ENCODE results near the gene ZNF397. TPM values are rescaled to one million over a fixed set of nuclear protein-coding genes. Genes with fewer than 3 reads are reported as not detected.

Gene ZNF397
- total RNA-seq, 1 experiment from 2014 or later = 35.3 TPM

GRCh38 chr18:35242426-35242825 is 1.6 kb downstream of the ZNF397 start:
- no peaks in the 10 kb centered on the region for H3K4me1 ChIP-seq (ENCODE audit: insufficient read depth, low read length)
- H3K27ac ChIP-seq (ENCODE audit: insufficient read length, low read depth, low read length) = no peak overlapping the region
- H3K4ac ChIP-seq (ENCODE audit: low read depth, low read length) = no peak overlapping the region; the same call in 1 of the 2 replicates
- TF ChIP-seq, protein P1, sequence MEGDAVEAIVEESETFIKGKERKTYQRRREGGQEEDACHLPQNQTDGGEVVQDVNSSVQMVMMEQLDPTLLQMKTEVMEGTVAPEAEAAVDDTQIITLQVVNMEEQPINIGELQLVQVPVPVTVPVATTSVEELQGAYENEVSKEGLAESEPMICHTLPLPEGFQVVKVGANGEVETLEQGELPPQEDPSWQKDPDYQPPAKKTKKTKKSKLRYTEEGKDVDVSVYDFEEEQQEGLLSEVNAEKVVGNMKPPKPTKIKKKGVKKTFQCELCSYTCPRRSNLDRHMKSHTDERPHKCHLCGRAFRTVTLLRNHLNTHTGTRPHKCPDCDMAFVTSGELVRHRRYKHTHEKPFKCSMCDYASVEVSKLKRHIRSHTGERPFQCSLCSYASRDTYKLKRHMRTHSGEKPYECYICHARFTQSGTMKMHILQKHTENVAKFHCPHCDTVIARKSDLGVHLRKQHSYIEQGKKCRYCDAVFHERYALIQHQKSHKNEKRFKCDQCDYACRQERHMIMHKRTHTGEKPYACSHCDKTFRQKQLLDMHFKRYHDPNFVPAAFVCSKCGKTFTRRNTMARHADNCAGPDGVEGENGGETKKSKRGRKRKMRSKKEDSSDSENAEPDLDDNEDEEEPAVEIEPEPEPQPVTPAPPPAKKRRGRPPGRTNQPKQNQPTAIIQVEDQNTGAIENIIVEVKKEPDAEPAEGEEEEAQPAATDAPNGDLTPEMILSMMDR (conservative IDR thresholded peaks at IDR 0.05) = no peak
- H4K20me1 ChIP-seq (ENCODE audit: control insufficient read depth, insufficient read depth, insufficient read length) = no peaks in the 10 kb centered on the region
- H2BK5ac ChIP-seq (ENCODE audit: insufficient read length, low read length) = no peak overlapping the region
- H3K23me2 ChIP-seq (ENCODE audit: insufficient read length, low read depth, low read length, poor library complexity, severe bottlenecking) = peaks cover 3% of the 10 kb centered on the region
- H2BK20ac ChIP-seq (ENCODE audit: low read depth, low read length, poor library complexity, severe bottlenecking) = no peak overlapping the region
- H3T11ph ChIP-seq (ENCODE audit: low read length) = no peak overlapping the region
- Mint-ChIP-seq H3K9me3 (no peaks in the 10 kb centered on the region; a peak in 1 of 5 replicates), H3K4me3 (peak overlapping the region; percentile 88 to 94; a peak in 3 of 5 replicates), H3K27ac (peak overlapping the region in 2 of 3 experiments; percentile 62 to 77; a peak in 2 of 7 replicates), H3K4me1 (peaks cover 6 to 13% of the 10 kb centered on the region in 2 experiments), H3K36me3 (ENCODE audit: insufficient read depth in 1 of 3, low read depth in 3 of 3) (peaks cover 47 to 52% (median 52%) of the 10 kb centered on the region in 3 experiments), H3K27me3 (ENCODE audit: low read depth) (no peaks in the 10 kb centered on the region)
- no peak overlapping the region for H3K23ac ChIP-seq (ENCODE audit: insufficient read length, low read depth, low read length)
- no peak for DNase-seq
- H3K9ac ChIP-seq (ENCODE audit: extremely low read depth, insufficient read length, low read length) = peak overlapping the region; percentile 10
- H3K18ac ChIP-seq (ENCODE audit: insufficient read length, low read depth, low read length) = no peak overlapping the region
- H3K14ac ChIP-seq (ENCODE audit: insufficient read depth, low read length) = no peak overlapping the region
- H2BK15ac ChIP-seq (ENCODE audit: low read depth, low read length) = no peak overlapping the region
- H2BK12ac ChIP-seq (ENCODE audit: insufficient read length, low read depth, low read length) = no peak overlapping the region
- no peak overlapping the region for H2BK120ac ChIP-seq (ENCODE audit: low read depth, low read length, poor library complexity, severe bottlenecking)
- no CpG with 5 or more reads among the region's 6 CpGs for WGBS (ENCODE audit: extremely low coverage, insufficient read length, low lambda C conversion rate)
- no peak overlapping the region for H2AK5ac ChIP-seq (ENCODE audit: insufficient read length, low read length)
- no peak overlapping the region for H3K56ac ChIP-seq (ENCODE audit: insufficient read length, low read depth, low read length)
- peaks cover 4% of the 10 kb centered on the region; the same call in 1 of the 2 replicates for H3K79me2 ChIP-seq (ENCODE audit: insufficient read depth, low read length)
- H2AFZ ChIP-seq (ENCODE audit: low read length) = no peak overlapping the region
- H4K8ac ChIP-seq (replicated peaks; ENCODE audit: insufficient read length, low read depth, low read length) = no peak overlapping the region
- no peaks in the 10 kb centered on the region for H3K9me3 ChIP-seq (ENCODE audit: control insufficient read depth, low read depth, low read length)
- no peak overlapping the region for H4K5ac ChIP-seq (ENCODE audit: insufficient read length, low read depth, low read length)
- no peak overlapping the region for H4K91ac ChIP-seq (ENCODE audit: insufficient read length, low read depth, low read length)
- H3K27me3 ChIP-seq (ENCODE audit: insufficient read depth, low read length) = no peaks in the 10 kb centered on the region
- peaks cover 3% of the 10 kb centered on the region for H3K79me1 ChIP-seq (ENCODE audit: insufficient read depth, low read depth, low read length, poor library complexity, severe bottlenecking)
- no peak overlapping the region for H3K4me2 ChIP-seq (ENCODE audit: insufficient read depth, insufficient read length, low read length)

Data from H9 (cell line).